Panc1 (cell line): ENCODE data around the gene PSMA3. TPM values are rescaled to one million over a fixed set of nuclear protein-coding genes. Genes with fewer than 3 reads are reported as not detected.

Experiments used
- ATAC-seq: fragments of 200-7000 bp; cut with Tn5 transposase; 2 replicates; pipeline ENCODE4 v1.9.1; 2020; ENCODE audit warnings: mild to moderate bottlenecking, moderate library complexity
- BruUV-seq: library from RNA; stranded (reverse); fragments of 400-500 nt; replicated peaks from 2 replicates; lab custom pipeline; 2021; lab: Mats Ljungman, UMichigan
- CTCF ChIA-PET: fragments of 300-600 bp; sonication (Branson Sonifier 250); formaldehyde crosslinking; loops from one replicate; lab custom pipeline; 2022; ENCODE audit warnings: antibody characterized with exemption; lab: Charles Lee
- POLR2A ChIA-PET: fragments of 300-600 bp; sonication (Branson Sonifier 250); formaldehyde crosslinking; loops from one replicate; lab custom pipeline; 2022; ENCODE audit warnings: antibody characterized with exemption; lab: Charles Lee
- DNase-seq: peaks from one replicate; pipeline ENCODE4 v3.0.0-alpha.2; 2010; ENCODE audit warnings: low read depth, low spot score
- H3K27ac ChIP-seq: 2 replicates; pipeline ENCODE4 v1.5.1; 2011; ENCODE audit warnings: mild to moderate bottlenecking, low read length, inconsistent platforms
- H3K27me3 ChIP-seq: fragments of 200-500 bp; sonication (Bioruptor generic); 2 replicates; pipeline ENCODE4 v1.6.0; 2014; ENCODE audit warnings: low read length, inconsistent platforms; ENCODE audit not compliant: control insufficient read depth, insufficient read depth
- H3K36me3 ChIP-seq: fragments of 200-500 bp; sonication (Bioruptor generic); 2 replicates; pipeline ENCODE4 v1.5.1; 2014; ENCODE audit warnings: inconsistent platforms, mild to moderate bottlenecking, low read length, moderate library complexity; ENCODE audit not compliant: control insufficient read depth, insufficient read depth
- H3K4me1 ChIP-seq: 2 replicates; pipeline ENCODE4 v1.5.1; 2011; ENCODE audit warnings: inconsistent platforms, mild to moderate bottlenecking, low read length, moderate library complexity; ENCODE audit not compliant: control insufficient read depth, insufficient read depth
- H3K4me3 ChIP-seq, 2 experiments: 2 replicates each; pipeline ENCODE4 v1.5.1; 2011 to 2012; ENCODE audit warnings: low read depth in 2 of 2, low read length in 2 of 2, mild to moderate bottlenecking in 2 of 2, inconsistent platforms in 1 of 2, moderate library complexity in 1 of 2
- H3K9me3 ChIP-seq: fragments of 200-500 bp; sonication (Bioruptor generic); 2 replicates; pipeline ENCODE4 v1.5.1; 2014; ENCODE audit warnings: low read depth, mild to moderate bottlenecking, inconsistent platforms, low read length, moderate library complexity; ENCODE audit not compliant: control insufficient read depth, insufficient read depth
- CTCF ChIP-seq: fragments of 450-650 bp; IDR thresholded peaks from 2 replicates; pipeline ENCODE4 v1.5.1; 2017; ENCODE audit warnings: mild to moderate bottlenecking
- POLR2AphosphoS5 ChIP-seq: IDR thresholded peaks from 2 replicates; pipeline ENCODE4 v1.6.1; 2012; ENCODE audit warnings: mild to moderate bottlenecking, low read depth, low read length, moderate library complexity
- REST ChIP-seq, 2 experiments: IDR thresholded peaks; 2 replicates each; pipeline ENCODE4 v1.6.1; 2011 to 2012; ENCODE audit warnings: low read depth in 2 of 2, control low read depth in 1 of 2, low read length in 1 of 2, mild to moderate bottlenecking in 1 of 2, moderate library complexity in 1 of 2; ENCODE audit not compliant: insufficient read depth in 1 of 2
- SIN3A ChIP-seq: IDR thresholded peaks from 2 replicates; pipeline ENCODE4 v1.6.1; 2012; ENCODE audit warnings: low read depth, mild to moderate bottlenecking, low read length, moderate library complexity, borderline replicate concordance; ENCODE audit not compliant: insufficient read depth
- TCF7L2 ChIP-seq: IDR thresholded peaks from 2 replicates; pipeline ENCODE4 v1.6.1; 2011; ENCODE audit warnings: mild to moderate bottlenecking, low read depth, low read length, inconsistent platforms
- in situ Hi-C: cut with HindIII; loops from 2 replicates; pipeline ENCODE4 v1.10.0; 2016; ENCODE audit warnings: low sequenced_read_pairs, low pct_unique_long_range_greater_than_20kb
- intact Hi-C: fragments of 100-400 bp; cut with micrococcal nuclease; formaldehyde crosslinking; loops from one replicate; pipeline ENCODE4 v1.10.0; 2022; ENCODE audit not compliant: unreplicated experiment
- total RNA-seq: library from RNA; stranded (reverse); gene quantifications from one replicate; pipeline ENCODE4 v1.2.1, GENCODE V29; 2021; ENCODE audit not compliant: unreplicated experiment

PSMA3 gene
- total RNA-seq, 1 experiment from 2014 or later = 159 TPM

GRCh38 chr14:58292187-58292586 is 47.5 kb downstream of the PSMA3 start:
- Histone ChIP-seq H3K27me3 (no peaks in the 10 kb centered on the region), H3K27ac (no peak overlapping the region), H3K36me3 (peaks cover 30% of the 10 kb centered on the region), H3K4me3 (no peak overlapping the region), H3K4me1 (no peaks in the 10 kb centered on the region), H3K9me3 (no peaks in the 10 kb centered on the region)
- no peak for TF ChIP-seq CTCF
- no peak for TF ChIP-seq POLR2AphosphoS5
- TF ChIP-seq TCF7L2 = no peak
- TF ChIP-seq SIN3A = no peak
- TF ChIP-seq REST (IDR thresholded peaks at IDR 0.05; ENCODE audit: insufficient read depth in 1 of 2, low read depth in 2 of 2, low read length in 1 of 2) = no peak
- in situ Hi-C loops (no loop called here), intact Hi-C loops (no loop called here)
- ChIA-PET POLR2A (no interaction called here), CTCF (no interaction called here)
- ATAC-seq (no peak), DNase-seq (no peak)
- no TSS peak for BruUV-seq

- Histone ChIP-seq H3K9me3 (no peaks in the 10 kb centered on the region), H3K4me1 (no peaks in the 10 kb centered on the region), H3K27ac (no peak overlapping the region), H3K36me3 (peaks cover 28% of the 10 kb centered on the region), H3K27me3 (no peaks in the 10 kb centered on the region), H3K4me3 (no peak overlapping the region)
- intact Hi-C loops = no loop called here
- no peak for ATAC-seq
- ChIA-PET CTCF (no interaction called here), POLR2A (no interaction called here)
- no peak for DNase-seq
- BruUV-seq = no TSS peak
- no peak for TF ChIP-seq SIN3A
- in situ Hi-C loops = no loop called here
Observed at GRCh38 chr14:58294201-58294600, 49.6 kb downstream of the PSMA3 start.

- Histone ChIP-seq H3K9me3 (no peaks in the 10 kb centered on the region), H3K27me3 (no peaks in the 10 kb centered on the region), H3K27ac (peak overlapping the region; percentile 93), H3K4me1 (peaks cover 7% of the 10 kb centered on the region; the same call in 1 of the 2 replicates), H3K36me3 (peaks cover 27% of the 10 kb centered on the region), H3K4me3 (peak overlapping the region; percentile 99)
- BruUV-seq = no TSS peak
- intact Hi-C loops = no loop called here
- TF ChIP-seq REST (IDR thresholded peaks at IDR 0.05; ENCODE audit: insufficient read depth in 1 of 2, low read depth in 2 of 2, low read length in 1 of 2) (no peak), TCF7L2 (no peak), POLR2AphosphoS5 (no peak), CTCF (no peak), SIN3A (no peak)
- DNase-seq (no peak), ATAC-seq (no peak)
- in situ Hi-C loops = no loop called here
- ChIA-PET CTCF (no interaction called here), POLR2A (no interaction called here)
Observed at GRCh38 chr14:58296726-58297125, 52.1 kb downstream of the PSMA3 start.
